NCI-H1048 (cell line): Measurements from ENCODE around the gene CDH16.
"Not testable (repeated sequence)": the region's sequence is repeated elsewhere in the genome, so short reads cannot be mapped to it uniquely, and the experiment has no call there.

ENCODE experiments used
- DNase-seq: peaks from one replicate; lab custom pipeline; 2025; lab: John Stamatoyannopoulos, UW

CDH16 gene

DNA sequence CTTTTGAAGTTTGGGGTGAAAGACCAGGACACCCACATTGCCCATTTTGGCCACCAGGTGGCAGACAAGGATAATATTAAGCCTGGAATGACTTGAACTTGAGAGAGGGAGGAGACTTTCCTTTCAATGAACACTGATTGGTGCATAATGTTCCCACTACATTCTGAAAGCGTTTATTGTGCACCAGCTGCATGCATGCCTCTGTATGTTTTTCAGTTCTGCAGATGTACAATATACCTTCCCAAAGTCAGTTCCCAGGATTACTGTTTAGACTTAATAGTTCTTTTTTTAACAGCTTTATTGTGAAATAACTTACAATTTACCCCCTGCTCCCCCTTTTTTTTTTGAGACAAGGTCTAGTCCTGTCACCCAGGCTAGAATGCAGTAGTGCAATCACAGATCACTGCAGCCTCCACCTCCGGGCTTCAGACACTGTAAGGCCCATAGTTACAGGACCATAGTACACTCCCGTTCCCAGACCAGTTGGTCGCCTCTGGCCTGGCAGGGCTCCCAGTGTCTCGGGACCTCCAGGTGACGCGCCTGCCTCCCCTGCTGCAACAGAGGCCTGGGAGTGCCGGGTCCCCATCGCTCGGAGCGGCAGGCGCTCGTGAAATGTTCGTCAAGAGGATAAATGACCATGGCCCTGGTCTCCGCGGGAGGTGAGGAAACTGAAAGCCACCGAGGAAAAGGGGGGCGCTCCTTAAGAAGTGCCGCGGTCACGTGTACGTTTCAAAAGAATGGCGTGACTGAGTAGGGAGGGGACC is 28.8 kb upstream of the CDH16 start:
- DNase-seq, result peak; percentile 1

DNA sequence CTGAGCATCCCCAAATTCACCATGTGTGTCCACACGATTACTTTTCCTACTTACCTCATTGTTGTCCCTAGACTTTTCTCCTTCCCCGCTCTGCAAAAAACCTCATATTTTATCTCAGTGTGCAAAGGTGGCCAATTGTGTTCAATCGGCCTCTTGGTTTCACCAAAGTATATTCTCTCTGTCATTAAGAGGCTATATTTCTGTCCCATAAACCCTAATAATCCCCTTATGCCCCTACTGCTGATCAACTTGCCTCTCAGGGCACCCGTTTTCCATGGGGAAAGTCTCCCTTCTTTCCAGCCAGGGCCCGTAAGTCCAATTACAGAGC is 28.3 kb upstream of the CDH16 start:
- no peak for DNase-seq

DNA sequence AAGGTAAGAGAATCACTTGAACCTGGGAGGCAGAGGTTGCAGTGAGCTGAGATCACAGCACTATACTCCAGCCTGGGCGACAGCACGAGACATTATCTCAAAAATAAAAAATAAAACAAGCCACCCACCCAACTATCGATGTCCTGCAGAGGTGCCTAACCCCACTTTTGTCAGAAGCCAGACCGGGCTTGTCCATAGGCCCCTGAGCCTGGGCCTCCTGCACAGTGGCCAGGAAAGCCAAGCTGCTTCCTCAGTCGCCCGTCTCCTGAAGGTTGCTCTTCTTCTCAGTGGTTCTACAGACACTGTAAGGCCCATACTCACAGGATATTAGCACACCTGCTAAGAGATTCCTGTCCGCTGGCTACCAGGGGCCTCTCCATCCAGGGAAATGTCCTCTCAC is 27.9 kb upstream of the CDH16 start:
- DNase-seq, result no peak

DNA sequence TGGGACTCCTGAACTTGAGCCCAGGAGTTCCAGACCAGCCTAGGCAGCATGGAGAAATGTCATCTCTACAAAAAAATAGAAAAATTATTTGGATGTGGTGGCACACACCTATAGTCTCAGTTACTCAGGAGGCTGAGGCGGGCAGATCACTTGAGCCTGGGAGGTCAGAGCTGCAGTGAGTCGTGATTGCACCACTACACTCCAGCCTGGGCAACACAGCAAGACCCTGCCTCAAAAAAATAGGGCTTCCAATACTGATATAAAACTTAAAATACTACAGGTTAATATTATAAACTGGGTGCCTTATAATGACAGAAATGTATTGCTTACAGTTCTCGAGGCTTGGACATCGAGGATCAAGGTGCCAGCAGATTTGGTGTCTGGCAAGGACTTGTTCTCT is 27.3 kb upstream of the CDH16 start:
- DNase-seq, result no peak

DNA sequence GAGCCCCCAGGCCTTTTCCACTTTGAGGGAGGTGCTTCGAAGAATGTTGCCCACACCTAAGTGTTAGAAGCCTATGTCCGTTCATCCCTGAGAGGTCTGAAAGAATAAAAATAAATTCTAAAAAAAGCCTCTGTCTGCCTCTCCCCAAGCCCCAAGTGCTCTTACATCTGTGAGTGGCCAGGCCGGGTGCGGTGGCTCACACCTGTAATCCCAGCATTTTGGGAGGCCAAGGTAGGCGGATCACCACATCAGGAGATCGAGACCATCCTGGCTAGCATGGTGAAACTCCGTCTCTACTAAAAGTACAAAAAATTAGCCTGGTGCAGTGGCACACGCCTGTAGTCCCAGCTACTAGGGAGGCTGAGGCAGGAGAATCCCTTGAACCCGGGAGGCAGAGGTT is 26.3 kb upstream of the CDH16 start:
- not testable (repeated sequence) for DNase-seq

DNA sequence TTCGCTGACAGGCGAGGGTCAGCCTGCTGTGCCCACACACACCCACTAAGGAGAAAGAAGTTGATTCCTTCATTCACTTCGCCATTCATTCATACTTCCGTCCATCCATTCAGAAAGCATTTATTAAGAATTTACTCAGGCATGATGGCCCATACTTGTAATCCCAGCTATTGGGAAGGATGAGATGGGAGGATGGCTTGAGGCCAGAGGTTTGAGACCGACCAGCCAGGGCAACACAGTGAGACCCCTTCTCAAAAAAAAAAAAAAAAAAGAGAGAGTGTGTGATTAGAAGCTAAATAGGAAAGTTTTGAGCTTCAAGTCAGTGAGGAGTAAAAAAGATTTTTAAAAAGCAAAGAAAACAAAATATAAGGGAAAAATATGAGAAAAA is 25.4 kb upstream of the CDH16 start:
- no peak for DNase-seq

DNA sequence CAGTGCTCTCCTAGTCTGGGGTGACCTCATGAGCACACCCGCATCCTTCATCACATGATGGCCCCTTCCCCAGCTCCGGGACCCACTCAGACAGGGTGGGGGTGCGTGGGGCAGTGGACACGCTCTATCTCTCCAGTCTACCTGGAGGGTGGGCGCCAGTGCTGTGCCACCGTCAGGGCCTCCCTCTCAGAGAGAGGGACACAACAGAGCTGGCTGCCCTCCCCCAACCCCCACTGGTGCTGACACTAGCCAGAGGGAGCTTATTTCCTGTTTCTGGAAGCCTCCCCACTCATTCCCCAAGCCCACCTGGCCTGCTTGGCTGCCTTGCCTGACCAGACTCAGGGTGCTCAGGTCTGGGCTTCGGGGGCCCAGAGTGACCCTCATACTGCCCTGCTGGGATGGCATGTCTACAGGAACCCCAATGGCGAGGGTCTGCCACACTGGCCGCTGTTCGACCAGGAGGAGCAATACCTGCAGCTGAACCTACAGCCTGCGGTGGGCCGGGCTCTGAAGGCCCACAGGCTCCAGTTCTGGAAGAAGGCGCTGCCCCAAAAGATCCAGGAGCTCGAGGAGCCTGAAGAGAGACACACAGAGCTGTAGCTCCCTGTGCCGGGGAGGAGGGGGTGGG is 24.9 kb upstream of the CDH16 start:
- no peak for DNase-seq

DNA sequence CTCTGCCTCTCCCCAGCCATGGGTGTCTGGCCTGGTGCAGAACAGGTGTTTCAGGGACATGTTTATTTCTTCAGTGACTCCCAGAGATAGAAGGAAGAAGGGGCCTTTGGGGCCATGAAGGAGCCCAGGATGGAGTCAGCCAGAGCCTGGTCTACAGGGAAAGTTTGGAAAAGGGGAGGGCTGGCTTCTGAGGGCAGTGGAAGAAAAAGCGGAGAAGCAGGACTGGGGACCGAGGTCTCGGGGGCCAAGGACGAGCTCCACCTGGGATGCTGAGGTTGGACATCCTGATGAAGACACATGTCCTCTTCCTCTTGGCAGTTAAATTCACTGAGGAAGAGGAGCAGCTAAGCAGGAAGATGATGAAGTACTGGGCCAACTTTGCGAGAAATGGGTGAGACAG is 24.3 kb upstream of the CDH16 start:
- no peak for DNase-seq

DNA sequence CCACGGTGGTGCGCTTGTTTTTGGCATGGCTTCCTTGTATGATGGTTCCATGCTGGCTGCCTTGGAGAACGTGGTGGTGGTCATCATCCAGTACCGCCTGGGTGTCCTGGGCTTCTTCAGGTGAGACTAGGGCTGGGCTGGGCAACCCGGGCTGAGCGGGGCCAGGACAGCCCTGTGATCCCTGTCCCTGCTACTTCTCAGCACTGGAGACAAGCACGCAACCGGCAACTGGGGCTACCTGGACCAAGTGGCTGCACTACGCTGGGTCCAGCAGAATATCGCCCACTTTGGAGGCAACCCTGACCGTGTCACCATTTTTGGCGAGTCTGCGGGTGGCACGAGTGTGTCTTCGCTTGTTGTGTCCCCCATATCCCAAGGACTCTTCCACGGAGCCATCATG is 21.6 kb upstream of the CDH16 start:
- DNase-seq, result no peak

DNA sequence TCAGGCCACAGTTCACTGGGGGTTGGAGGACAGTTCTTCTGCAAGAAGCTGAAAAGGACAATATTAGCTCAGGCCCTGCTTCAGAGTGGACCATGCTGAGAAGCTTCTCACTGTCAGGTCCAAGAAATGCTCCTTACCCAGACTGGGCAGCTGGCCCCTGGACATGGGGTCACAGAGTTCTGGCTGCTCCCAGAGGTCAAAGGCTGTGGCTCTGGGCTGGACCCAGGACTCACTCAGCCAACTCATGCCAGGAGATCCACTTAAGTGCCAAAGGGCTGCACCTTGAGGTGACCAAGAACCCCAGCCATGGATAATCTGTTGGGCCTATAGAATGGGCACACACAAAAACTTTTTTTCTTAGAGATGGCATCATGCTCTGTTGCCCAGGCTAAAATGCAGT is 20.7 kb upstream of the CDH16 start:
- DNase-seq, result no peak

DNA sequence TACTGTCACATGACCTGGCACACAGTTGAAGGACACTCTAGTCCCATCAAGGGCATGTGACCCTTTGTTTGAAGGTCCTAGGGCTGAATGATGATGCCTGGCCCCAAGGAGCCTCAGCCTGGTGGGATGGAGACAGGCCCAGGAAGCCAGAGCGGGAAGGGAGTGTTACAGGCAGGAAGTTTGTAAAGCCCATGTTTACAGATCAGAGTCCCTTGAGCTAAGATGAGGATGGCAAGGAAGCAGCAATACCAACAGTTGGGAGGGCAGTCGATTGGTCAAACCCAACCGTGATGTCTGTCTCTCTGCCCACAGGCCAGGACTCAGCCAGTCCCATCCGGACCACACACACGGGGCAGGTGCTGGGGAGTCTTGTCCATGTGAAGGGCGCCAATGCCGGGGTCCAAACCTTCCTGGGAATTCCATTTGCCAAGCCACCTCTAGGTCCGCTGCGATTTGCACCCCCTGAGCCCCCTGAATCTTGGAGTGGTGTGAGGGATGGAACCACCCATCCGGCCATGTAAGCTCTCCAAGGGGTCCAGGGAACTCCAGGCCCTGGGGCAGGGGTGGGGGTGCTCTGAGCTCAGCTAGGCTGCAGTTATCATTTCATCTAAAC is 19.1 kb upstream of the CDH16 start:
- no peak for DNase-seq

DNA sequence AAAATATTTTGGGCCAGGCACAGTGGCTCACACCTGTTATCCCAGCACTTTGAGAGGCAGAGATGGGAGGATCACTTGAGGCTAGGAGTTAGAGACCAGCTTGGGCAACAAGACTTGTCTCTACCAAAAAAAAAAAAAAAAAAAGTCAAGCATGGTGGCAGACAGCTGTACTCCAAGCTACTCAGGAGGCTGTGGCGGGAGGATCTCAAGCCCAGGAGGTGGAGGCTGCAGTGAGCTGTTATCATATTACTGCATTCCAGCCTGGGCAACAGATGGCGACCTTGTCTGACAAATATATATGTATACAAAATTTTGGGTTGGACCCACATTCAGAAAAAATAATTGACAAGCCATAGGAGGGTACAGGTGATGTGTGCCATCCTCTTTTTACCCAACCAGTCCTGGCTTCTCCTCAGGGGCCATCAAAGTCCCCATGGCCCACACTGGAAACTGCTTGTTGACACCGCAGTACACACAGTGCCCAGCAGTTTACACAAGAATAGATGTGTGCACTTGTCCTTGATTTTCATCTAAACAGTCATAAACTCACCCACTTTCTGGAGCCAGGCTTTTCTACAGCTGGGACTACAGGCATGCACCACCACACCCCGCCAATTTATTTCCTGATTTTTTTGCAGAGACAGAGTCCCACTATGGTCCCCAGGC is 18.3 kb upstream of the CDH16 start:
- no peak for DNase-seq

DNA sequence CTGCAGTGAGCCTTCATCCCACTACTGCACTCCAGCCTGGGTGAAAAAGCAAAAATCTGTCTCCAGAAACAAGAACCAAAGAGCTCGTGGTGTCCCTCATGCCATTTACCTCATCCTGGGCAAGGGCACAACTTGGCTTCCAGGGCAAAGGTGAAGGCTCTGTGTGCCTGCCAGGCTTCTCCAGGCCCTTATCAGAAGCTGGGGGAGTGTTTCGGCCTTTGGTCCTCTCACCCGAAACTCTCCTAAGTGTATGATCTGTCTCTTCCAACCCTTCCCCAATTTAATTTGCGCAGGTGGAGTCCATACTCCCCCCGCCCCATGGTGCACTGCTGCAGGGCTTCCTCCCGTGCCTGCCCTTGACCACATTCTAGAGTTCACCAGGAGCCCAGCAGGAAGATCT is 17.8 kb upstream of the CDH16 start:
- no peak for DNase-seq

DNA sequence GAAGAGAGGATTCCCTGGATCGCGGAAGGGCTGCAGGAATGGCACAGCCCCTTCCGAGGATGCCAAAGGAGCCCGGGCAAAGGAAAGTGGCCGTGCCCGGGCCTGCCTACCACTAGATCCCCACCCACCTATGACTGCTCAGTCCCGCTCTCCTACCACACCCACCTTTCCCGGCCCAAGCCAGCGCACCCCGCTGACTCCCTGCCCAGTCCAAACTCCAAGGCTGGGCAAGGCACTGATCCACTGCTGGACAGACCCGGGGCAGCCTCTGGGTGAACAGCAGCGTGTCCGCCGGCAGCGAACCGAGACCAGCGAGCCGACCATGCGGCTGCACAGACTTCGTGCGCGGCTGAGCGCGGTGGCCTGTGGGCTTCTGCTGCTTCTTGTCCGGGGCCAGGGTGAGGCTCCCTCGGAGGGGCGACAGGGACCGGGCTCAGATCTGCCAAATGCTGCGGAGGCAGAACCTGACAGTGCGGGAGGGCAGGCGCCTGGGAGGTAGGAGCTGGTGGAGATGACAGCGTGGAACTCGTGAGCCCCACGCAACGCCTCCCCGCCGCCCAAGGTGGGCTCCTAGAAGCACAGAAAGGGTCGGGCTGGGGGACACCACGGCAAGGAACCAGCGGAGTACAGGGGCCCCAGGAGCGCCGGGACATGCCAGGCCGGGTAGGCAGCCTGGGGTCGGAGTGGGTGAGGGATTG is 16.8 kb upstream of the CDH16 start, which contains the start of gene CES2:
CES2 (plus strand) TSS at position 203 of the 698 bp plus-strand sequence; CDS start at position 323, 120 bp downstream.
- DNase-seq, result no peak

DNA sequence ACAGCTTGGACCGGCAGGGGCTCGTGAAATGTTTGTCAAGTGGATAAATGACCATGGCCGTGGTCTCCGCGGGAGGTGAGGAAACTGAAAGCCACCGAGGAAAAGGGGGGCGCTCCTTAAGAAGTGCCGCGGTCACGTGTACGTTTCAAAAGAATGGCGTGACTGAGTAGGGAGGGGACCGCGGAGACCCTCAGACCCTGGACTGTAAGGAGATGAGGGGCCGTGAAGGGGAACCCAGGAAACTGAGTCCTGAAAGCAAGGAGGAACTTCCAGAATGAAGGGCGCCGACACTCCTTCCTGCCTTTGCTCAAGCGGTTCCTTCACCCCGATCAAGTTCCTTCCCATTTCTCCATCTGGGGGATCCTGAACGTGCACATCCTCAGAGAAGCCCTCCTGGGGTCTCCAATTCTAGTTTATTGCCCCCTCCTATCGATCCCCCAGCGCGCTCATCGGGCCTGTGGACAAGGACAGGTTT is 16.2 kb upstream of the CDH16 start:
- not testable (repeated sequence) for DNase-seq

DNA sequence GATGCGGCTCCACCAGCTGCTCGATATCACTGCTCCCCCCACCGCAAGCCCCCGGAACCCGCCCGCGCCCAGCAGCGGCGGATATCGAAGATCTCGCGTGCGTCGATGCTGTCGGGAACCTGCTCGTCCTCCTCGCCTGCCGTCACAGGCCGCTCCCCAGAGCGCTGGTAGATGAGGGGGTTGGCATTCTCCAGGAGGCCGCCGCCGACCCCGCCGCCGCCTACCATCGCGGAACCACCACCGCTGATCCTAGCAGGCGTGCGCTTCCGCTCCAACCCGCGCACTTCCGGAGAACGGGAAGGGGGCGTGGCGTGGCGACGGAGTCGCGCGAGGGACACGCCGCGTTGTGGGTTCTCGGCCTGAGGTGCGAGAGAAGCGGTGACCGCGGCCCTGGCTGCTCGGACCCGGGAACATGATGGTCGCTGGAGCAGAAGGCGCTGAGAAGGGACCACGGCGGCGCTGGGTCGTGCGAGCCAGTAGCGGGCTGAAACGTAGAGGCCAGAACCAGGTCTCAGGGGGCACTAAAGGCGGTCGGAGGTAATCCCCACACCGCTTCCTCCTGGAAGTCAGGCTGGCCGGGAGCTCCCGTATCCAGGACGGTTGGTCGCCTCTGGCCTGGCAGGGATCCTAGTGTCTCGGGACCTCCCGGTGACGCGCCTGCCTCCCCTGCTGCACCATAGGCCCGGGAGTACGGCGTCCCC is 15.6 kb upstream of the CDH16 start, which contains the start of gene CIAO2B:
CIAO2B (minus strand) TSS at position 265 of the 701 bp plus-strand sequence; CDS start at position 227, 38 bp downstream.
- DNase-seq, result peak; percentile 6

DNA sequence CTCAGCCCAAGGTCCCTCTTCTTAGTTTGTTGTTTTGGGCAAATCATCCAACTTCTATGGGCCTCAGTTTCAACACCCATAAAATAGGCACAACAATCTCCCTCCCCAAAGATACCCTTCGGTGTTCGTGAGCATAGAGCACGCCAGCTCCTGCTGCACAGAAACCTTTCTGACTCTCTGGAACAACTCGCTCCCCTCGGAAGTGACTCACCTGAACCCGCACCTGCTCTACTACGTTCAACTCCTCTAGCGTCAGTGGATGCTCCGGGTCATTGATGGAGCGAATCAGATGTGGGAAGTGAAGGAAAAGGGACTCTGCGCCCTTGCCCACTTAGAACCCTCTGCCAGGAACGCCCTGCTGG is 15.1 kb upstream of the CDH16 start:
- DNase-seq, result no peak

DNA sequence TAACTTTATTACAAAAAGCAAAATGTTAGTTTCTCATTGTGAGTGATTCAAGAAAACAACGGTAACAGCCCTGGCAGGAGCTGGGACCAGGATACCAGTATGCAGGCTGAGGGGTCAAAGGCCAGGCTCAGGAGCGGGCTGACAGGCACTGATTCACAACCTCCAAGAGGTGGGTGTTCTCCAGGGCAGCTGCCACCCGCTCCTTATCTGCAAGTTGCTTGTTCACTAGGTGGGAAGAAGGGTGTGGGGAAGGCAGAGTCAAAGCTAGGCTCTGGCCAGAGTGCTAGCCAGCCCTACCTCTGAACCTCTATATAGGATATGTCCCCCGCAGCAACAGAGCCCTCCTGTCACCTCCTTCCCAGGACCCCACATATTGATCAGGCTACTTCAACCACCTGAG is 13.4 kb upstream of the CDH16 start:
- DNase-seq, result no peak

DNA sequence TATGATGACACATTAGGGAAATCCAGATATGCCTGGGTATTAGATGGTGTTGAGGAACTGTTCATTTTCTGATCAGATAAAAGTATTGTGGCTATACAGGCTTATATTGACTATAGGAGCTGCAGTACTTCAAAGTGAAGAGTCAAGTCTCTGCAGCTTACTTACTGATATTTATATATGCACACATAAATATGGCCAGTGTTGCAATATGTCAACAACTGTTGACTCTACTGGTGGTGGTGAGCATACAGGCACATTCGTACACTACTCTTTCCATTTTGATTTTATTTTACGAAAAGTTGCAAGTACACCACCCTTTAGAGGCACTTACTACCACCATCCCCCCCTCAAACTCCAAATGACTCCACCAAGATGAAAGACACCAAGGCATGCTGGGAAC is 13.0 kb upstream of the CDH16 start:
- no peak for DNase-seq

DNA sequence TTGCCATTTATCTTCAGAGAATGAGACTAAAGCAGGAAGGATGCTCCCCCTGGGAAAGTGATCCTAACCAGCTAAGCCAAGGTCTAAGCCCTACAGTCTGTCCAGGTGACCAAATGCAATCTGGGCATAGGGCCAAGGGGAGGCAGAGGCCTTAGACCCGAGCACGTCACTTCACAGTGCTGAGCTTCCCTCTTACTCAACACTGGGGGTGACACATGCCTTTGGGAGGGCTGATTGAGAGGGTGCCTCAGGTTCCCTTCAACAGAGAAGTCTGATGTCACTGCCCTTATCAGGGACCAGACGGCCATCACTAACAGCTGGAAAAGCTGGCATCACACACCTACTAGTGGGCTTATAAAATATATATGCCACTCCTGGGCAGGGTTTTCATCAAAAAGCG is 11.5 kb upstream of the CDH16 start:
- no peak for DNase-seq

DNA sequence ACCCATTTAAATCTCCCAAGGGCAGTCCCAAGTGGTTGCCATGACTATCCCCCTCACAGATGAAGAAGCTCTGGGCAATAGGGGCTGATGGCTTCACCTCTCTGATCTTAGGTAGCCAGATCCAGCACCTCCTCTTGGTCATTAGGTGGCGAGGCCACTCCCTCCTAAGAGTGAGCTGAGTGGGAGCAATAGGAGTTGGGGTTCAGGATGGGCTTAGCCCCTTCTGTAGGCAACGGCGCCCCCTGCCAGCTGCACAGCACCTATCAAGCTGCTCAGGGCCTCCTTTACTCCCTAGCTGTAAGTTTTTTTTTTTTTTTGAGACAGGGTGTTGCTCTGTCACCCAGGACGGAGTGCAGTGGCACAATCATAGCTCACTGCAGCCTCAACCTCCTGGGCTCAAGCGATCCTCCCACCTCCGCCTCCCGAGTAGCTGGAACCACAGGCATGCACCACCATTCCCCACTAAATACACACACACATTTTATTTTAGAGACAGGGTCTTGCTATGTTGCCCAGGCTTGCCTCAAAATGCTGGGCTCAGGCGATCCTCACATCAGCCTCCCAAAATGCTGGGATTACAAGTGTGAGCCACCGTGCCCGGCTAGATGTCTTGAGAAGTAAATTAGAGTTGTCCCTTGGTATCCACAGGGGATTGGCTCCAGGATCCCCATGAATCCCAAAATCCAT is 10.2 kb upstream of the CDH16 start:
- no peak for DNase-seq
